ENCODE measurements around the gene PSEN1.

PSEN1 gene

GRCh38 chr14:73266317-73266716 is 130.0 kb downstream of the PSEN1 start:
- Mint-ChIP-seq H3K36me3 (ENCODE audit: low read depth) (no peaks in the 10 kb centered on the region), H3K4me3 (no peak overlapping the region), H3K4me1 (peaks cover 9% of the 10 kb centered on the region), H3K9me3 (no peaks in the 10 kb centered on the region), H3K27ac (no peak overlapping the region), H3K27me3 (peaks cover 22% of the 10 kb centered on the region)
- ATAC-seq (no peak), DNase-seq (no peak)

- peaks cover 22% of the 10 kb centered on the region for H3K27me3 Mint-ChIP-seq
- no peak overlapping the region for H3K27ac Mint-ChIP-seq
- no peaks in the 10 kb centered on the region for H3K36me3 Mint-ChIP-seq (ENCODE audit: low read depth)
- DNase-seq: no peak
- H3K4me3 Mint-ChIP-seq: no peak overlapping the region
- no peak for ATAC-seq
- no peaks in the 10 kb centered on the region for H3K9me3 Mint-ChIP-seq
- H3K4me1 Mint-ChIP-seq: peaks cover 9% of the 10 kb centered on the region
Observed at GRCh38 chr14:73267474-73267873, 131.2 kb downstream of the PSEN1 start.

- peak; percentile 30 for DNase-seq
- peak; percentile 37 for ATAC-seq
- H3K4me3 Mint-ChIP-seq: peak overlapping the region; percentile 58
- H3K9me3 Mint-ChIP-seq: no peaks in the 10 kb centered on the region
- peaks cover 9% of the 10 kb centered on the region for H3K4me1 Mint-ChIP-seq
- peak overlapping the region; percentile 5 for H3K27ac Mint-ChIP-seq
- H3K27me3 Mint-ChIP-seq: peaks cover 18% of the 10 kb centered on the region
- H3K36me3 Mint-ChIP-seq (ENCODE audit: low read depth): no peaks in the 10 kb centered on the region
Observed at GRCh38 chr14:73269729-73270531, 133.6 kb downstream of the PSEN1 start.

- ATAC-seq (no peak), DNase-seq (no peak)
- no peak overlapping the region for H3K27ac Mint-ChIP-seq
- peaks cover 11% of the 10 kb centered on the region for H3K36me3 Mint-ChIP-seq (ENCODE audit: low read depth)
- H3K4me1 Mint-ChIP-seq: peaks cover 9% of the 10 kb centered on the region
- H3K27me3 Mint-ChIP-seq: peaks cover 18% of the 10 kb centered on the region
- H3K9me3 Mint-ChIP-seq: no peaks in the 10 kb centered on the region
- no peak overlapping the region for H3K4me3 Mint-ChIP-seq
Observed at GRCh38 chr14:73272393-73272792, 136.1 kb downstream of the PSEN1 start.

Measured in activated naive CD8-positive, alpha-beta T cell treated with anti-CD3 and anti-CD28 coated beads, Interleukin-2, amount 50 U/mL, for 24 hours (primary cell).